H1 (cell line): ENCODE measurements around the gene ADRM1.

Experiments used
- CBX8 ChIP-seq: fragments of 300-800, 300-1000 bp; sonication (generic); IDR thresholded peaks from 2 replicates; pipeline ENCODE4 v1.7.1; 2016; ENCODE audit warnings: low read depth, low read length, borderline replicate concordance
- CHD2 ChIP-seq: IDR thresholded peaks from 2 replicates; pipeline ENCODE4 v1.6.1; 2012; ENCODE audit warnings: low read length, improper control_type of control experiment
- CREB1 ChIP-seq: IDR thresholded peaks from 2 replicates; pipeline ENCODE4 v1.6.1; 2012; ENCODE audit warnings: inconsistent platforms
- CTCF ChIP-seq, 3 experiments: IDR thresholded peaks; 1 replicate in 2 of 3; 2 replicates in 1 of 3; pipeline versions ENCODE4 v1.5.1 to v1.6.1; 2011; ENCODE audit warnings: low read length in 3 of 3, mild to moderate bottlenecking in 3 of 3, inconsistent platforms in 2 of 3, low read depth in 1 of 3, moderate library complexity in 1 of 3; ENCODE audit not compliant: insufficient read depth in 1 of 3; ENCODE audit errors: control extremely low read depth in 1 of 3
- EGR1 ChIP-seq: IDR thresholded peaks from 2 replicates; pipeline ENCODE4 v1.6.1; 2011; ENCODE audit warnings: low read depth, low read length, borderline replicate concordance
- EZH2 ChIP-seq: fragments of 200-600 bp; sonication (generic); IDR thresholded peaks from 2 replicates; pipeline ENCODE4 v1.7.1; 2012; ENCODE audit warnings: low read depth, mild to moderate bottlenecking, moderate library complexity, low read length, inconsistent platforms; ENCODE audit not compliant: severe bottlenecking
- FOSL1 ChIP-seq: IDR thresholded peaks from 2 replicates; pipeline ENCODE4 v1.6.1; 2011; ENCODE audit warnings: mild to moderate bottlenecking, low read depth, low read length, moderate library complexity; ENCODE audit not compliant: insufficient read depth
- GABPA ChIP-seq: IDR thresholded peaks from 2 replicates; pipeline ENCODE4 v1.6.1; 2011; ENCODE audit warnings: mild to moderate bottlenecking, low read length, moderate library complexity, borderline replicate concordance; ENCODE audit not compliant: insufficient read depth
- JUND ChIP-seq: IDR thresholded peaks from 2 replicates; pipeline ENCODE4 v1.6.1; 2011; ENCODE audit warnings: mild to moderate bottlenecking, improper control_type of control experiment, low read length
- KDM1A ChIP-seq: fragments of 200-600, 300-600 bp; sonication (generic); IDR thresholded peaks from 2 replicates; pipeline ENCODE4 v1.7.1; 2016; ENCODE audit warnings: mild to moderate bottlenecking, low read length, borderline replicate concordance
- MAFK ChIP-seq: IDR thresholded peaks from 2 replicates; pipeline ENCODE4 v1.6.1; 2012; ENCODE audit warnings: low read depth, mild to moderate bottlenecking, improper control_type of control experiment, low read length
- POLR2AphosphoS5 ChIP-seq: IDR thresholded peaks from 2 replicates; pipeline ENCODE4 v1.6.1; 2011; ENCODE audit warnings: low read depth, low read length
- YY1 ChIP-seq: IDR thresholded peaks from 2 replicates; pipeline ENCODE4 v1.6.1; 2011; ENCODE audit warnings: low read depth, mild to moderate bottlenecking, low read length
- ZNF274 ChIP-seq: IDR thresholded peaks from 2 replicates; pipeline ENCODE4 v1.7.0; 2012; ENCODE audit warnings: low read length, borderline replicate concordance; ENCODE audit errors: extremely low read depth

GRCh38 chr20:62357681-62358080 lies 54.9 kb downstream of the ADRM1 start:
- TF ChIP-seq MAFK (no peak), KDM1A (no peak), JUND (no peak), CTCF (IDR thresholded peaks at IDR 0.05; ENCODE audit: control extremely low read depth in 1 of 3, insufficient read depth in 1 of 3, low read depth in 1 of 3, low read length in 3 of 3) (no peak), ZNF274 (no peak), GABPA (no peak), EZH2 (no peak), CHD2 (no peak), YY1 (no peak), CREB1 (no peak), CBX8 (no peak), EGR1 (no peak), FOSL1 (no peak), POLR2AphosphoS5 (no peak)
